ENCODE measurements around the gene HOXA3.
A peak's percentile ranks its signal among the peaks of the same experiment; 100 is the strongest.

Gene HOXA3

GRCh38 chr7:27165996-27166530 lies 13.7 kb upstream of the HOXA3 start:
- DNase-seq (ENCODE audit: low read depth): no peak

GRCh38 chr7:27165089-27165995 lies 13.0 kb upstream of the HOXA3 start, which contains the start of gene HOXA9:
TSS of gene HOXA9 (minus strand) at chr7:27165537. CDS start at chr7:27165457, 80 bp downstream.
- no peak for DNase-seq (ENCODE audit: low read depth)

- DNase-seq (ENCODE audit: low read depth): no peak
Measured at GRCh38 chr7:27164367-27165088, 12.1 kb upstream of the HOXA3 start.

GRCh38 chr7:27164045-27164366 lies 11.6 kb upstream of the HOXA3 start:
- no peak for DNase-seq (ENCODE audit: low read depth)

GRCh38 chr7:27163288-27164044 lies 11.1 kb upstream of the HOXA3 start:
- no peak for DNase-seq (ENCODE audit: low read depth)

GRCh38 chr7:27162561-27163287 lies 10.3 kb upstream of the HOXA3 start:
- no peak for DNase-seq (ENCODE audit: low read depth)

GRCh38 chr7:27161721-27162560 lies 9.6 kb upstream of the HOXA3 start:
- no peak for DNase-seq (ENCODE audit: low read depth)

- DNase-seq (ENCODE audit: low read depth): no peak
Measured at GRCh38 chr7:27161214-27161720, 8.9 kb upstream of the HOXA3 start.

- peak; percentile 44 for DNase-seq (ENCODE audit: low read depth)
Measured at GRCh38 chr7:27160546-27161213, 8.3 kb upstream of the HOXA3 start.

GRCh38 chr7:27160145-27160545 lies 7.8 kb upstream of the HOXA3 start:
- no peak for DNase-seq (ENCODE audit: low read depth)

- no peak for DNase-seq (ENCODE audit: low read depth)
Measured at GRCh38 chr7:27159266-27160144, 7.1 kb upstream of the HOXA3 start.

GRCh38 chr7:27158436-27159265 lies 6.3 kb upstream of the HOXA3 start:
- DNase-seq (ENCODE audit: low read depth): no peak

- no peak for DNase-seq (ENCODE audit: low read depth)
Measured at GRCh38 chr7:27157702-27158431, 5.5 kb upstream of the HOXA3 start.

GRCh38 chr7:27156916-27157701 lies 4.7 kb upstream of the HOXA3 start:
- DNase-seq (ENCODE audit: low read depth): no peak

GRCh38 chr7:27156508-27156898 lies 4.1 kb upstream of the HOXA3 start, which contains the start of gene HOXA7:
TSS of gene HOXA7 (minus strand) at chr7:27156675. CDS start at chr7:27156545, 130 bp downstream.
- DNase-seq (ENCODE audit: low read depth): no peak

GRCh38 chr7:27155816-27156507 lies 3.6 kb upstream of the HOXA3 start:
- DNase-seq (ENCODE audit: low read depth): no peak
